Measurements from ENCODE around the gene ZNF629.
A peak's percentile ranks its signal among the peaks of the same experiment; 100 is the strongest.

DNA sequence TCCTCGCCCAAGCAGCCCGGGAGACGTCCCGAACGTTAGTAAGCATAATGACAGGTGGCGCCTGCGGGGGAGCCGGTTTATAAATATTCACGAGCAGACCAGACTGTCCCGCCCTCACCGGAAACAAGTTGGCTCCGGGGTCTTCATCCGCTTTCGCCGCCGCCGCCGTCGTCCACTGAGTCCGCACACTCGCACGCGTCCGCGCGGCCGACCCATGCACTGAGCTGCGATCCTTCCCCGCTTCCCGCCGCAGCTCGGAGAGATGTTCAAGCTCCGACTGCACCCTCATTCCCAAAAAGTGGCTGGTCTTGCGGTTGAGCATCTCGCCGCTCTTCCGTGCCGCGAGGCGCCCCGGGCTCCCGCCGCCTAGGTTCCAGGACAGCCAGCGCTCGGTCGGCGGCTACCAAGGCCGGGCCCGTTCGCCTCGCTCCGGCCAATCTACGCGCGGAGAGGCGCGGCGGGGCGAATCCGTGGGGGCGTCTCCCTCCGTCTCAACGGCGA, 25.5 kb downstream of the ZNF629 start:
- TF ChIP-seq SIN3A (IDR thresholded peaks at IDR 0.05; ENCODE audit: borderline replicate concordance, insufficient read depth, low read length) (peak; percentile 50; the same call in 1 of the 2 replicates), TAF1 (IDR thresholded peaks at IDR 0.05; ENCODE audit: borderline replicate concordance, insufficient read depth, low read length) (no peak)
- TF ChIP-seq, protein P1, sequence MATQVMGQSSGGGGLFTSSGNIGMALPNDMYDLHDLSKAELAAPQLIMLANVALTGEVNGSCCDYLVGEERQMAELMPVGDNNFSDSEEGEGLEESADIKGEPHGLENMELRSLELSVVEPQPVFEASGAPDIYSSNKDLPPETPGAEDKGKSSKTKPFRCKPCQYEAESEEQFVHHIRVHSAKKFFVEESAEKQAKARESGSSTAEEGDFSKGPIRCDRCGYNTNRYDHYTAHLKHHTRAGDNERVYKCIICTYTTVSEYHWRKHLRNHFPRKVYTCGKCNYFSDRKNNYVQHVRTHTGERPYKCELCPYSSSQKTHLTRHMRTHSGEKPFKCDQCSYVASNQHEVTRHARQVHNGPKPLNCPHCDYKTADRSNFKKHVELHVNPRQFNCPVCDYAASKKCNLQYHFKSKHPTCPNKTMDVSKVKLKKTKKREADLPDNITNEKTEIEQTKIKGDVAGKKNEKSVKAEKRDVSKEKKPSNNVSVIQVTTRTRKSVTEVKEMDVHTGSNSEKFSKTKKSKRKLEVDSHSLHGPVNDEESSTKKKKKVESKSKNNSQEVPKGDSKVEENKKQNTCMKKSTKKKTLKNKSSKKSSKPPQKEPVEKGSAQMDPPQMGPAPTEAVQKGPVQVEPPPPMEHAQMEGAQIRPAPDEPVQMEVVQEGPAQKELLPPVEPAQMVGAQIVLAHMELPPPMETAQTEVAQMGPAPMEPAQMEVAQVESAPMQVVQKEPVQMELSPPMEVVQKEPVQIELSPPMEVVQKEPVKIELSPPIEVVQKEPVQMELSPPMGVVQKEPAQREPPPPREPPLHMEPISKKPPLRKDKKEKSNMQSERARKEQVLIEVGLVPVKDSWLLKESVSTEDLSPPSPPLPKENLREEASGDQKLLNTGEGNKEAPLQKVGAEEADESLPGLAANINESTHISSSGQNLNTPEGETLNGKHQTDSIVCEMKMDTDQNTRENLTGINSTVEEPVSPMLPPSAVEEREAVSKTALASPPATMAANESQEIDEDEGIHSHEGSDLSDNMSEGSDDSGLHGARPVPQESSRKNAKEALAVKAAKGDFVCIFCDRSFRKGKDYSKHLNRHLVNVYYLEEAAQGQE (IDR thresholded peaks at IDR 0.05; ENCODE audit: insufficient read depth in 1 of 2, low read depth in 2 of 2, low read length in 2 of 2): no peak

Data from PFSK-1 (cell line).